SK-N-SH (cell line): ENCODE results near the gene POU2F1. TPM values are rescaled to one million over a fixed set of nuclear protein-coding genes. Genes with fewer than 3 reads are reported as not detected.

Experiments
- CTCF ChIA-PET: fragments of 300-600, 350-600 bp; formaldehyde crosslinking; extraction: SDS; loops from one replicate; lab custom pipeline; 2021; lab: Yijun Ruan, JAX
- POLR2A ChIA-PET: fragments of 350-600 bp; sonication (Branson Sonifier 250); formaldehyde crosslinking; extraction: SDS; loops from one replicate; lab custom pipeline; 2020; ENCODE audit warnings: antibody characterized with exemption, inconsistent platforms; lab: Yijun Ruan, JAX
- DNase-seq: peaks from one replicate; pipeline ENCODE4 v3.0.0; 2012
- H2AFZ ChIP-seq: fragments of 200-600 bp; sonication (generic); 2 replicates; pipeline ENCODE4 v1.8.1; 2016; ENCODE audit warnings: antibody characterized with exemption, mild to moderate bottlenecking, low read depth
- H3F3A ChIP-seq: fragments of 200-600 bp; sonication (generic); replicated peaks from 2 replicates; pipeline ENCODE3; 2016; ENCODE audit warnings: antibody characterized with exemption, mild to moderate bottlenecking; ENCODE audit not compliant: insufficient read depth
- H3K27ac ChIP-seq, 2 experiments: fragments of 200-500 bp in 1 of 2; fragments of 200-600 bp in 1 of 2; sonication (Bioruptor generic) in 1 of 2; sonication (generic), shearing (Covaris generic) in 1 of 2; 2 replicates each; pipeline versions ENCODE4 v1.5.1 to v1.6.1; 2014 to 2016; ENCODE audit warnings: low read depth in 2 of 2, inconsistent platforms in 1 of 2, low read length in 1 of 2, mild to moderate bottlenecking in 1 of 2, mixed read lengths in 1 of 2
- H3K27me3 ChIP-seq: fragments of 200-600 bp; sonication (generic), shearing (Covaris generic); 2 replicates; pipeline ENCODE4 v1.6.1; 2016; ENCODE audit warnings: mixed run types; ENCODE audit not compliant: insufficient read depth
- H3K36me3 ChIP-seq, 2 experiments: fragments of 200-500 bp in 1 of 2; fragments of 200-600 bp in 1 of 2; sonication (Bioruptor generic) in 1 of 2; sonication (generic) in 1 of 2; replicated peaks in 1 of 2; 2 replicates each; pipeline versions ENCODE3 to v1.5.1; 2014 to 2016; ENCODE audit warnings: low read length in 1 of 2, mild to moderate bottlenecking in 1 of 2; ENCODE audit not compliant: insufficient read depth in 2 of 2, control insufficient read depth in 1 of 2
- H3K4me1 ChIP-seq, 2 experiments: fragments of 200-500 bp in 1 of 2; fragments of 200-600 bp in 1 of 2; sonication (Bioruptor generic) in 1 of 2; sonication (generic), shearing (Covaris generic) in 1 of 2; 2 replicates each; pipeline versions ENCODE4 v1.5.1 to v1.6.1; 2014 to 2016; ENCODE audit warnings: low read depth in 1 of 2, low read length in 1 of 2, mixed run types in 1 of 2; ENCODE audit not compliant: insufficient read depth in 2 of 2, control insufficient read depth in 1 of 2
- H3K4me2 ChIP-seq: fragments of 200-600 bp; sonication (generic), shearing (Covaris generic); 2 replicates; pipeline ENCODE4 v1.6.1; 2017; ENCODE audit warnings: mixed run types
- H3K4me3 ChIP-seq, 2 experiments: fragments of 200-500 bp in 1 of 2; fragments of 200-600 bp in 1 of 2; sonication (Bioruptor generic) in 1 of 2; sonication (generic), shearing (Covaris generic) in 1 of 2; 2 replicates each; pipeline versions ENCODE4 v1.5.1 to v1.8.1; 2014 to 2016; ENCODE audit warnings: low read depth in 2 of 2, inconsistent platforms in 1 of 2, low read length in 1 of 2, mild to moderate bottlenecking in 1 of 2, mixed read lengths in 1 of 2, moderate library complexity in 1 of 2
- H3K79me2 ChIP-seq: fragments of 200-600 bp; sonication (generic); 2 replicates; pipeline ENCODE4 v1.8.1; 2017; ENCODE audit warnings: mild to moderate bottlenecking; ENCODE audit not compliant: insufficient read depth
- H3K9ac ChIP-seq: fragments of 200-600 bp; sonication (generic); 2 replicates; pipeline ENCODE4 v1.6.1; 2017; ENCODE audit warnings: mixed run types
- H3K9me2 ChIP-seq: fragments of 200-600 bp; sonication (generic); 2 replicates; pipeline ENCODE4 v1.6.1; 2017; ENCODE audit warnings: mixed run types
- H3K9me3 ChIP-seq: fragments of 200-600 bp; sonication (generic); 2 replicates; pipeline ENCODE4 v1.6.1; 2017; ENCODE audit warnings: mixed run types, mild to moderate bottlenecking, moderate library complexity
- H4K20me1 ChIP-seq: fragments of 200-600 bp; sonication (generic); 2 replicates; pipeline ENCODE4 v1.6.1; 2017; ENCODE audit warnings: mild to moderate bottlenecking, mixed run types; ENCODE audit not compliant: insufficient read depth
- CHD2 ChIP-seq: fragments of 150-350 bp; IDR thresholded peaks from 2 replicates; pipeline ENCODE4 v1.6.1; 2018; ENCODE audit warnings: low read length; ENCODE audit not compliant: partially characterized antibody
- ELF1 ChIP-seq: IDR thresholded peaks from 2 replicates; pipeline ENCODE4 v1.4.0; 2012
- EP300 ChIP-seq, 2 experiments: IDR thresholded peaks; 2 replicates each; pipeline versions ENCODE4 v1.4.0 to v1.6.1; 2012; ENCODE audit warnings: borderline replicate concordance in 1 of 2, low read depth in 1 of 2, low read length in 1 of 2
- FOXJ3 ChIP-seq: sonication (generic); formaldehyde crosslinking; IDR thresholded peaks from 2 replicates; pipeline ENCODE4 v1.5.1; 2020; ENCODE audit warnings: mild to moderate bottlenecking, missing genetic modification reagents
- GABPA ChIP-seq: IDR thresholded peaks from 2 replicates; pipeline ENCODE4 v1.4.0; 2012; ENCODE audit warnings: low read depth, mild to moderate bottlenecking
- JUND ChIP-seq: IDR thresholded peaks from 2 replicates; pipeline ENCODE4 v1.4.0; 2012
- MEF2A ChIP-seq: IDR thresholded peaks from 2 replicates; pipeline ENCODE4 v1.4.0; 2012; ENCODE audit warnings: low read depth, borderline replicate concordance
- MXI1 ChIP-seq: IDR thresholded peaks from 2 replicates; pipeline ENCODE4 v1.6.1; 2012; ENCODE audit warnings: mild to moderate bottlenecking, low read depth, low read length, improper control_type of control experiment
- PBX3 ChIP-seq: IDR thresholded peaks from 2 replicates; pipeline ENCODE4; 2012
- POLR2AphosphoS5 ChIP-seq: IDR thresholded peaks from 2 replicates; pipeline ENCODE4 v1.6.1; 2012; ENCODE audit warnings: low read depth, low read length
- RCOR1 ChIP-seq: fragments of 150-350 bp; IDR thresholded peaks from 2 replicates; pipeline ENCODE4 v1.6.1; 2017; ENCODE audit warnings: antibody characterized with exemption, low read length
- RFX5 ChIP-seq: IDR thresholded peaks from 2 replicates; pipeline ENCODE4 v1.6.1; 2012; ENCODE audit warnings: mild to moderate bottlenecking, improper control_type of control experiment, low read length
- TAF1 ChIP-seq: IDR thresholded peaks from 2 replicates; pipeline ENCODE4 v1.6.1; 2012; ENCODE audit warnings: low read depth, mild to moderate bottlenecking, low read length, moderate library complexity, borderline replicate concordance
- USF1 ChIP-seq: IDR thresholded peaks from 2 replicates; pipeline ENCODE4 v1.4.0; 2012; ENCODE audit warnings: low read depth, borderline replicate concordance
- WGBS: methylation state at CpG from one replicate; pipeline ENCODE4 v1.1.6; 2017; ENCODE audit warnings: low lambda C conversion rate; 5-methylcytosine and 5-hydroxymethylcytosine counted together
- polyA plus RNA-seq, 3 experiments: library from polyadenylated mRNA; depleted of rRNA; stranded (reverse); fragments of >200 nt; gene quantifications; 2 replicates each; pipeline ENCODE4 v1.2.3, GENCODE V29; 2012
- TF ChIP-seq, protein P1 (sequence below): IDR thresholded peaks from 2 replicates; pipeline ENCODE4 v1.4.0; 2012; ENCODE audit warnings: low read depth
- TF ChIP-seq, protein P2 (sequence below): fragments of 150-350 bp; IDR thresholded peaks from 2 replicates; pipeline ENCODE4 v1.6.1; 2017; ENCODE audit warnings: antibody characterized with exemption, low read length, low read depth, borderline replicate concordance

The POU2F1 gene
- polyA plus RNA-seq, 1 of the 3 experiments (the other 2 are of a cell fraction): 1.2 TPM

DNA sequence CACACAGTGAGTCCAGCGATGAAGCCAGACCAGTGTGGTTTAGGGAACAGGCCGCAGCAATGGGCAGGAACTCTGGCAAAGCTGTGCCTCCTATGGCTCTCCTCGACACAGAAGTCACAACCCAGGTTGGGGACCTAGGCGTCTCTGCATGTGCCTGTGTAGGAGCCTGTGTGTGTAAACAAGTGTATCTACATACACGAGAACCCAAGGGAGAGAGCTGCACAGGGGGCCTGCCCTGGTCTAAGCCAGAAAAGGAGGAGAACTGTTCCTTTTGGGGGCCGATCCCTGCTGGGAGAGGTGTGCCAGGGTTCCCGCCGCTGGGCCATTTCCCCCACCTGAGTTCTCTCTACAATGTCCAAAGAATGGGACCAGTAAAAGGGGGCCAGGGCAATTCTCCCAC, 241.7 kb downstream of the POU2F1 start:
- Histone ChIP-seq H4K20me1 (no peaks in the 10 kb centered on the region), H3K9ac (no peak overlapping the region), H3K79me2 (no peaks in the 10 kb centered on the region), H3K4me2 (no peak overlapping the region), H3K27ac (no peak overlapping the region), H3K9me2 (no peaks in the 10 kb centered on the region), H3K27me3 (peaks cover 4% of the 10 kb centered on the region; the same call in 1 of the 2 replicates), H3K36me3 (no peaks in the 10 kb centered on the region), H3K9me3 (no peaks in the 10 kb centered on the region), H2AFZ (no peak overlapping the region), H3K4me3 (no peak overlapping the region), H3K4me1 (no peaks in the 10 kb centered on the region; a peak in 1 of 4 replicates), H3F3A (no peaks in the 10 kb centered on the region)
- CTCF ChIA-PET: no interaction called here
- 66% methylated on average over 8 of the region's 8 CpGs for WGBS
- POLR2A ChIA-PET: no interaction called here
- no peak for TF ChIP-seq ELF1
- TF ChIP-seq, protein P1, sequence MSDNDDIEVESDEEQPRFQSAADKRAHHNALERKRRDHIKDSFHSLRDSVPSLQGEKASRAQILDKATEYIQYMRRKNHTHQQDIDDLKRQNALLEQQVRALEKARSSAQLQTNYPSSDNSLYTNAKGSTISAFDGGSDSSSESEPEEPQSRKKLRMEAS: no peak
- TF ChIP-seq PBX3: no peak
- TF ChIP-seq TAF1: no peak
- no peak for TF ChIP-seq MEF2A
- no peak for TF ChIP-seq POLR2AphosphoS5
- no peak for TF ChIP-seq FOXJ3
- TF ChIP-seq, protein P2, sequence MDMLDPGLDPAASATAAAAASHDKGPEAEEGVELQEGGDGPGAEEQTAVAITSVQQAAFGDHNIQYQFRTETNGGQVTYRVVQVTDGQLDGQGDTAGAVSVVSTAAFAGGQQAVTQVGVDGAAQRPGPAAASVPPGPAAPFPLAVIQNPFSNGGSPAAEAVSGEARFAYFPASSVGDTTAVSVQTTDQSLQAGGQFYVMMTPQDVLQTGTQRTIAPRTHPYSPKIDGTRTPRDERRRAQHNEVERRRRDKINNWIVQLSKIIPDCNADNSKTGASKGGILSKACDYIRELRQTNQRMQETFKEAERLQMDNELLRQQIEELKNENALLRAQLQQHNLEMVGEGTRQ: no peak
- no peak for DNase-seq

- Histone ChIP-seq H3K4me3 (no peak overlapping the region), H3K27ac (no peak overlapping the region), H3F3A (no peaks in the 10 kb centered on the region), H3K9me2 (no peaks in the 10 kb centered on the region), H3K27me3 (peaks cover 4% of the 10 kb centered on the region; the same call in 1 of the 2 replicates), H3K79me2 (no peaks in the 10 kb centered on the region), H3K9ac (no peak overlapping the region), H3K4me1 (no peaks in the 10 kb centered on the region; a peak in 1 of 4 replicates), H3K9me3 (no peaks in the 10 kb centered on the region), H3K36me3 (no peaks in the 10 kb centered on the region), H3K4me2 (no peak overlapping the region), H2AFZ (no peak overlapping the region), H4K20me1 (no peaks in the 10 kb centered on the region)
- ChIA-PET CTCF (no interaction called here), POLR2A (no interaction called here)
- WGBS: 60% methylated on average over 4 of the region's 4 CpGs
- DNase-seq: no peak
- no peak for TF ChIP-seq CHD2
- no peak for TF ChIP-seq GABPA
- TF ChIP-seq ELF1: no peak
- TF ChIP-seq RCOR1: no peak
- TF ChIP-seq, protein P2: no peak
- no peak for TF ChIP-seq MXI1
- no peak for TF ChIP-seq MEF2A
- no peak for TF ChIP-seq EP300 (IDR thresholded peaks at IDR 0.05; ENCODE audit: borderline replicate concordance in 1 of 2, low read depth in 1 of 2, low read length in 1 of 2)
- no peak for TF ChIP-seq RFX5
- no peak for TF ChIP-seq TAF1
- TF ChIP-seq, protein P1: no peak
- no peak for TF ChIP-seq USF1
- TF ChIP-seq JUND: no peak
Observed at GRCh38 chr1:167463080-167463479, 242.4 kb downstream of the POU2F1 start.
